ENCODE results near the gene YPEL2. TPM values are rescaled to one million over a fixed set of nuclear protein-coding genes. Genes with fewer than 3 reads are reported as not detected.

The YPEL2 gene
- total RNA-seq, 1 experiment from 2014 or later, result 2.2 TPM

DNA sequence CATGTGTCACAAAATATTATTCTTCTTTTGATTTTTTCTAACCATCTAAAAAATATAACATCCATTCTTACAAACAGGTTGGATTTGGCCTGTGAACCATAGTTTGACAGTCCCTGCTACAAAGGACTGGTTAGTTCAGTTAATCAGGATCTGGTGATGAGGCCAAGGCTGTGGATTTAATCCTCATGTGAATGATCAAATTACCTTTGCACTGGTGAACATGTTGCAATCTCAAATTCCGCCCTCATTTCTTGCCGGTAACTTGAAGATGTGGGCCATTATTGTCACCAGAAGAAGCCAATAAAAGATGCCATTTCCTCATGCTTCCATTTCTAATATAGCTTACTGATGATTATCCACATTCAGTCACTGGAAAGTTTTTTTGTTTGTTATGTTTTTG, 35.3 kb upstream of the YPEL2 start:
- CTCF ChIA-PET, result no interaction called here
- Mint-ChIP-seq H3K4me3 (no peak overlapping the region), H3K4me1 (peaks cover under 1% of the 10 kb centered on the region; the same call in 1 of the 2 replicates), H3K9me3 (no peaks in the 10 kb centered on the region), H3K36me3 (no peaks in the 10 kb centered on the region), H3K27ac (no peak overlapping the region), H3K27me3 (ENCODE audit: low read depth) (peaks cover 74% of the 10 kb centered on the region)
- TF ChIP-seq NFYB (CRISPR knock-in tag; conservative IDR thresholded peaks at IDR 0.05; ENCODE audit: low read depth), result no peak
- TF ChIP-seq, protein P1, sequence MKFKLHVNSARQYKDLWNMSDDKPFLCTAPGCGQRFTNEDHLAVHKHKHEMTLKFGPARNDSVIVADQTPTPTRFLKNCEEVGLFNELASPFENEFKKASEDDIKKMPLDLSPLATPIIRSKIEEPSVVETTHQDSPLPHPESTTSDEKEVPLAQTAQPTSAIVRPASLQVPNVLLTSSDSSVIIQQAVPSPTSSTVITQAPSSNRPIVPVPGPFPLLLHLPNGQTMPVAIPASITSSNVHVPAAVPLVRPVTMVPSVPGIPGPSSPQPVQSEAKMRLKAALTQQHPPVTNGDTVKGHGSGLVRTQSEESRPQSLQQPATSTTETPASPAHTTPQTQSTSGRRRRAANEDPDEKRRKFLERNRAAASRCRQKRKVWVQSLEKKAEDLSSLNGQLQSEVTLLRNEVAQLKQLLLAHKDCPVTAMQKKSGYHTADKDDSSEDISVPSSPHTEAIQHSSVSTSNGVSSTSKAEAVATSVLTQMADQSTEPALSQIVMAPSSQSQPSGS (CRISPR knock-in tag; IDR thresholded peaks at IDR 0.05; ENCODE audit: borderline replicate concordance, low read depth), result no peak
- TF ChIP-seq, protein P2, sequence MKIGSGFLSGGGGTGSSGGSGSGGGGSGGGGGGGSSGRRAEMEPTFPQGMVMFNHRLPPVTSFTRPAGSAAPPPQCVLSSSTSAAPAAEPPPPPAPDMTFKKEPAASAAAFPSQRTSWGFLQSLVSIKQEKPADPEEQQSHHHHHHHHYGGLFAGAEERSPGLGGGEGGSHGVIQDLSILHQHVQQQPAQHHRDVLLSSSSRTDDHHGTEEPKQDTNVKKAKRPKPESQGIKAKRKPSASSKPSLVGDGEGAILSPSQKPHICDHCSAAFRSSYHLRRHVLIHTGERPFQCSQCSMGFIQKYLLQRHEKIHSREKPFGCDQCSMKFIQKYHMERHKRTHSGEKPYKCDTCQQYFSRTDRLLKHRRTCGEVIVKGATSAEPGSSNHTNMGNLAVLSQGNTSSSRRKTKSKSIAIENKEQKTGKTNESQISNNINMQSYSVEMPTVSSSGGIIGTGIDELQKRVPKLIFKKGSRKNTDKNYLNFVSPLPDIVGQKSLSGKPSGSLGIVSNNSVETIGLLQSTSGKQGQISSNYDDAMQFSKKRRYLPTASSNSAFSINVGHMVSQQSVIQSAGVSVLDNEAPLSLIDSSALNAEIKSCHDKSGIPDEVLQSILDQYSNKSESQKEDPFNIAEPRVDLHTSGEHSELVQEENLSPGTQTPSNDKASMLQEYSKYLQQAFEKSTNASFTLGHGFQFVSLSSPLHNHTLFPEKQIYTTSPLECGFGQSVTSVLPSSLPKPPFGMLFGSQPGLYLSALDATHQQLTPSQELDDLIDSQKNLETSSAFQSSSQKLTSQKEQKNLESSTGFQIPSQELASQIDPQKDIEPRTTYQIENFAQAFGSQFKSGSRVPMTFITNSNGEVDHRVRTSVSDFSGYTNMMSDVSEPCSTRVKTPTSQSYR (CRISPR knock-in tag; IDR thresholded peaks at IDR 0.05), result no peak
- TF ChIP-seq SMAD3 (CRISPR knock-in tag; IDR thresholded peaks at IDR 0.05; ENCODE audit: borderline replicate concordance), result no peak
- TF ChIP-seq, protein P3, sequence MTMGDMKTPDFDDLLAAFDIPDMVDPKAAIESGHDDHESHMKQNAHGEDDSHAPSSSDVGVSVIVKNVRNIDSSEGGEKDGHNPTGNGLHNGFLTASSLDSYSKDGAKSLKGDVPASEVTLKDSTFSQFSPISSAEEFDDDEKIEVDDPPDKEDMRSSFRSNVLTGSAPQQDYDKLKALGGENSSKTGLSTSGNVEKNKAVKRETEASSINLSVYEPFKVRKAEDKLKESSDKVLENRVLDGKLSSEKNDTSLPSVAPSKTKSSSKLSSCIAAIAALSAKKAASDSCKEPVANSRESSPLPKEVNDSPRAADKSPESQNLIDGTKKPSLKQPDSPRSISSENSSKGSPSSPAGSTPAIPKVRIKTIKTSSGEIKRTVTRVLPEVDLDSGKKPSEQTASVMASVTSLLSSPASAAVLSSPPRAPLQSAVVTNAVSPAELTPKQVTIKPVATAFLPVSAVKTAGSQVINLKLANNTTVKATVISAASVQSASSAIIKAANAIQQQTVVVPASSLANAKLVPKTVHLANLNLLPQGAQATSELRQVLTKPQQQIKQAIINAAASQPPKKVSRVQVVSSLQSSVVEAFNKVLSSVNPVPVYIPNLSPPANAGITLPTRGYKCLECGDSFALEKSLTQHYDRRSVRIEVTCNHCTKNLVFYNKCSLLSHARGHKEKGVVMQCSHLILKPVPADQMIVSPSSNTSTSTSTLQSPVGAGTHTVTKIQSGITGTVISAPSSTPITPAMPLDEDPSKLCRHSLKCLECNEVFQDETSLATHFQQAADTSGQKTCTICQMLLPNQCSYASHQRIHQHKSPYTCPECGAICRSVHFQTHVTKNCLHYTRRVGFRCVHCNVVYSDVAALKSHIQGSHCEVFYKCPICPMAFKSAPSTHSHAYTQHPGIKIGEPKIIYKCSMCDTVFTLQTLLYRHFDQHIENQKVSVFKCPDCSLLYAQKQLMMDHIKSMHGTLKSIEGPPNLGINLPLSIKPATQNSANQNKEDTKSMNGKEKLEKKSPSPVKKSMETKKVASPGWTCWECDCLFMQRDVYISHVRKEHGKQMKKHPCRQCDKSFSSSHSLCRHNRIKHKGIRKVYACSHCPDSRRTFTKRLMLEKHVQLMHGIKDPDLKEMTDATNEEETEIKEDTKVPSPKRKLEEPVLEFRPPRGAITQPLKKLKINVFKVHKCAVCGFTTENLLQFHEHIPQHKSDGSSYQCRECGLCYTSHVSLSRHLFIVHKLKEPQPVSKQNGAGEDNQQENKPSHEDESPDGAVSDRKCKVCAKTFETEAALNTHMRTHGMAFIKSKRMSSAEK (CRISPR knock-in tag; IDR thresholded peaks at IDR 0.05; ENCODE audit: borderline replicate concordance), result no peak
- TF ChIP-seq, protein P4, sequence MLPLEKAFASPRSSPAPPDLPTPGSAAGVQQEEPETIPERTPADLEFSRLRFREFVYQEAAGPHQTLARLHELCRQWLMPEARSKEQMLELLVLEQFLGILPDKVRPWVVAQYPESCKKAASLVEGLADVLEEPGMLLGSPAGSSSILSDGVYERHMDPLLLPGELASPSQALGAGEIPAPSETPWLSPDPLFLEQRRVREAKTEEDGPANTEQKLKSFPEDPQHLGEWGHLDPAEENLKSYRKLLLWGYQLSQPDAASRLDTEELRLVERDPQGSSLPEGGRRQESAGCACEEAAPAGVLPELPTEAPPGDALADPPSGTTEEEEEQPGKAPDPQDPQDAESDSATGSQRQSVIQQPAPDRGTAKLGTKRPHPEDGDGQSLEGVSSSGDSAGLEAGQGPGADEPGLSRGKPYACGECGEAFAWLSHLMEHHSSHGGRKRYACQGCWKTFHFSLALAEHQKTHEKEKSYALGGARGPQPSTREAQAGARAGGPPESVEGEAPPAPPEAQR (CRISPR knock-in tag; IDR thresholded peaks at IDR 0.05), result no peak
- TF ChIP-seq ZNF232 (CRISPR knock-in tag; IDR thresholded peaks at IDR 0.05), result no peak
- no peak for TF ChIP-seq FOXP1 (CRISPR knock-in tag; IDR thresholded peaks at IDR 0.05; ENCODE audit: borderline replicate concordance)
- TF ChIP-seq, protein P5, sequence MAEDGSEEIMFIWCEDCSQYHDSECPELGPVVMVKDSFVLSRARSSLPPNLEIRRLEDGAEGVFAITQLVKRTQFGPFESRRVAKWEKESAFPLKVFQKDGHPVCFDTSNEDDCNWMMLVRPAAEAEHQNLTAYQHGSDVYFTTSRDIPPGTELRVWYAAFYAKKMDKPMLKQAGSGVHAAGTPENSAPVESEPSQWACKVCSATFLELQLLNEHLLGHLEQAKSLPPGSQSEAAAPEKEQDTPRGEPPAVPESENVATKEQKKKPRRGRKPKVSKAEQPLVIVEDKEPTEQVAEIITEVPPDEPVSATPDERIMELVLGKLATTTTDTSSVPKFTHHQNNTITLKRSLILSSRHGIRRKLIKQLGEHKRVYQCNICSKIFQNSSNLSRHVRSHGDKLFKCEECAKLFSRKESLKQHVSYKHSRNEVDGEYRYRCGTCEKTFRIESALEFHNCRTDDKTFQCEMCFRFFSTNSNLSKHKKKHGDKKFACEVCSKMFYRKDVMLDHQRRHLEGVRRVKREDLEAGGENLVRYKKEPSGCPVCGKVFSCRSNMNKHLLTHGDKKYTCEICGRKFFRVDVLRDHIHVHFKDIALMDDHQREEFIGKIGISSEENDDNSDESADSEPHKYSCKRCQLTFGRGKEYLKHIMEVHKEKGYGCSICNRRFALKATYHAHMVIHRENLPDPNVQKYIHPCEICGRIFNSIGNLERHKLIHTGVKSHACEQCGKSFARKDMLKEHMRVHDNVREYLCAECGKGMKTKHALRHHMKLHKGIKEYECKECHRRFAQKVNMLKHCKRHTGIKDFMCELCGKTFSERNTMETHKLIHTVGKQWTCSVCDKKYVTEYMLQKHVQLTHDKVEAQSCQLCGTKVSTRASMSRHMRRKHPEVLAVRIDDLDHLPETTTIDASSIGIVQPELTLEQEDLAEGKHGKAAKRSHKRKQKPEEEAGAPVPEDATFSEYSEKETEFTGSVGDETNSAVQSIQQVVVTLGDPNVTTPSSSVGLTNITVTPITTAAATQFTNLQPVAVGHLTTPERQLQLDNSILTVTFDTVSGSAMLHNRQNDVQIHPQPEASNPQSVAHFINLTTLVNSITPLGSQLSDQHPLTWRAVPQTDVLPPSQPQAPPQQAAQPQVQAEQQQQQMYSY (CRISPR knock-in tag; IDR thresholded peaks at IDR 0.05), result no peak
- no peak for TF ChIP-seq EMX1 (CRISPR knock-in tag; IDR thresholded peaks at IDR 0.05)
- TF ChIP-seq RORB (CRISPR knock-in tag; IDR thresholded peaks at IDR 0.05), result no peak
- TF ChIP-seq MXD4 (CRISPR knock-in tag; IDR thresholded peaks at IDR 0.05; ENCODE audit: borderline replicate concordance), result no peak
- TF ChIP-seq, protein P6, sequence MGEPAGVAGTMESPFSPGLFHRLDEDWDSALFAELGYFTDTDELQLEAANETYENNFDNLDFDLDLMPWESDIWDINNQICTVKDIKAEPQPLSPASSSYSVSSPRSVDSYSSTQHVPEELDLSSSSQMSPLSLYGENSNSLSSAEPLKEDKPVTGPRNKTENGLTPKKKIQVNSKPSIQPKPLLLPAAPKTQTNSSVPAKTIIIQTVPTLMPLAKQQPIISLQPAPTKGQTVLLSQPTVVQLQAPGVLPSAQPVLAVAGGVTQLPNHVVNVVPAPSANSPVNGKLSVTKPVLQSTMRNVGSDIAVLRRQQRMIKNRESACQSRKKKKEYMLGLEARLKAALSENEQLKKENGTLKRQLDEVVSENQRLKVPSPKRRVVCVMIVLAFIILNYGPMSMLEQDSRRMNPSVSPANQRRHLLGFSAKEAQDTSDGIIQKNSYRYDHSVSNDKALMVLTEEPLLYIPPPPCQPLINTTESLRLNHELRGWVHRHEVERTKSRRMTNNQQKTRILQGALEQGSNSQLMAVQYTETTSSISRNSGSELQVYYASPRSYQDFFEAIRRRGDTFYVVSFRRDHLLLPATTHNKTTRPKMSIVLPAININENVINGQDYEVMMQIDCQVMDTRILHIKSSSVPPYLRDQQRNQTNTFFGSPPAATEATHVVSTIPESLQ (CRISPR knock-in tag; IDR thresholded peaks at IDR 0.05), result no peak
- no peak for TF ChIP-seq NR2C2 (CRISPR knock-in tag; IDR thresholded peaks at IDR 0.05)
- no peak for TF ChIP-seq CTCF (IDR thresholded peaks at IDR 0.05)
- no peak for TF ChIP-seq ZNF317 (CRISPR knock-in tag; IDR thresholded peaks at IDR 0.05; ENCODE audit: borderline replicate concordance, low read depth)
- TF ChIP-seq IRF2 (CRISPR knock-in tag; IDR thresholded peaks at IDR 0.05; ENCODE audit: borderline replicate concordance, low read depth), result no peak
- TF ChIP-seq ZNF219 (CRISPR knock-in tag; IDR thresholded peaks at IDR 0.05; ENCODE audit: borderline replicate concordance), result no peak
- ATAC-seq (no peak), DNase-seq (ENCODE audit: low spot score) (no peak)
- POLR2A ChIA-PET, result no interaction called here

All from WTC11 (cell line).